ENCODE data around the gene CD44.

DNA sequence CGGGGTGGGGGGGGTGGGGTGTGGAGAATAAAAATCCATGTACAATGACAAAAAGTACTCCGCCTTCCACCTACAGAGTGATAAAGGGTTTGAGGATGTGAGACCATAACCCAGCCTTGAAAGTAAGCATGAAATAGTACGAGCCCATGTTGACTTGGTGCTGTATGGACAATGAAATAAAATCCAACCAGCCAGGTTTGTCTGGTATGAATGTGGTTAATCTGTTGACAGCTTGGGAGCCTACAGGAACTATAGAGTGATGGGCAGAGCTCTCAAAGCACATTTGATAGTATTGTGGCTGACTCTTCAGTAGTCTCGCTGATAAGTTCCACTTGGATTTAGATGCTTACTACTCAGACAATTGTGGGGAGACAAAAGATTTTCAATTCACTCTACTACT, 48.8 kb upstream of the CD44 start:
- TF ChIP-seq, protein P1, sequence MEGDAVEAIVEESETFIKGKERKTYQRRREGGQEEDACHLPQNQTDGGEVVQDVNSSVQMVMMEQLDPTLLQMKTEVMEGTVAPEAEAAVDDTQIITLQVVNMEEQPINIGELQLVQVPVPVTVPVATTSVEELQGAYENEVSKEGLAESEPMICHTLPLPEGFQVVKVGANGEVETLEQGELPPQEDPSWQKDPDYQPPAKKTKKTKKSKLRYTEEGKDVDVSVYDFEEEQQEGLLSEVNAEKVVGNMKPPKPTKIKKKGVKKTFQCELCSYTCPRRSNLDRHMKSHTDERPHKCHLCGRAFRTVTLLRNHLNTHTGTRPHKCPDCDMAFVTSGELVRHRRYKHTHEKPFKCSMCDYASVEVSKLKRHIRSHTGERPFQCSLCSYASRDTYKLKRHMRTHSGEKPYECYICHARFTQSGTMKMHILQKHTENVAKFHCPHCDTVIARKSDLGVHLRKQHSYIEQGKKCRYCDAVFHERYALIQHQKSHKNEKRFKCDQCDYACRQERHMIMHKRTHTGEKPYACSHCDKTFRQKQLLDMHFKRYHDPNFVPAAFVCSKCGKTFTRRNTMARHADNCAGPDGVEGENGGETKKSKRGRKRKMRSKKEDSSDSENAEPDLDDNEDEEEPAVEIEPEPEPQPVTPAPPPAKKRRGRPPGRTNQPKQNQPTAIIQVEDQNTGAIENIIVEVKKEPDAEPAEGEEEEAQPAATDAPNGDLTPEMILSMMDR (IDR thresholded peaks at IDR 0.05; ENCODE audit: insufficient read depth, low read length, poor library complexity, severe bottlenecking): no peak
- TF ChIP-seq EZH2phosphoT487 (conservative IDR thresholded peaks at IDR 0.05; ENCODE audit: low read length): no peak

Measured in SU-DHL-6 (cell line).